ENCODE measurements around the gene TMEM8B.

GRCh38 chr9:35861161-35861897 is 32.3 kb downstream of the TMEM8B start:
- TF ChIP-seq CTCF (IDR thresholded peaks at IDR 0.05) (no peak), POLR2AphosphoS5 (IDR thresholded peaks at IDR 0.05) (no peak), POLR2A (IDR thresholded peaks at IDR 0.05) (no peak), EP300 (IDR thresholded peaks at IDR 0.05; ENCODE audit: low read depth) (no peak)

Measured in transverse colon (tissue), 4 donors.